HUES48 (cell line): ENCODE measurements around the gene BSPRY.

Experiments used
- H3K27ac ChIP-seq: one replicate; pipeline ENCODE4 v1.7.0; 2013; ENCODE audit warnings: low read depth, low read length, inconsistent platforms
- H3K27me3 ChIP-seq: 2 replicates; pipeline ENCODE4 v1.6.1; 2013; ENCODE audit warnings: mild to moderate bottlenecking, low read length; ENCODE audit not compliant: control insufficient read depth, insufficient read depth
- H3K36me3 ChIP-seq: 2 replicates; pipeline ENCODE4 v1.6.1; 2013; ENCODE audit warnings: low read length; ENCODE audit not compliant: control insufficient read depth, insufficient read depth
- H3K4me1 ChIP-seq: 2 replicates; pipeline ENCODE4 v1.6.1; 2013; ENCODE audit warnings: mild to moderate bottlenecking, low read length; ENCODE audit not compliant: control insufficient read depth, insufficient read depth
- H3K4me3 ChIP-seq: 2 replicates; pipeline ENCODE4 v1.5.1; 2013; ENCODE audit warnings: mild to moderate bottlenecking, low read depth, low read length
- H3K9ac ChIP-seq: 2 replicates; pipeline ENCODE4 v1.6.1; 2013; ENCODE audit warnings: mild to moderate bottlenecking, low read depth, low read length, moderate library complexity
- H3K9me3 ChIP-seq: 2 replicates; pipeline ENCODE4 v1.6.1; 2013; ENCODE audit warnings: low read length; ENCODE audit not compliant: control insufficient read depth, insufficient read depth

BSPRY gene

GRCh38 chr9:113417370-113417769 is 68.0 kb downstream of the BSPRY start:
- no peak overlapping the region for H3K4me3 ChIP-seq
- H3K9me3 ChIP-seq = no peaks in the 10 kb centered on the region
- no peak overlapping the region for H3K27ac ChIP-seq
- H3K27me3 ChIP-seq = no peaks in the 10 kb centered on the region
- no peaks in the 10 kb centered on the region for H3K4me1 ChIP-seq
- H3K36me3 ChIP-seq = no peaks in the 10 kb centered on the region
- H3K9ac ChIP-seq = no peak overlapping the region
